Glomerular endothelial cell (primary cell): Measurements from ENCODE around the gene QRICH1. TPM values are rescaled to one million over a fixed set of nuclear protein-coding genes. Genes with fewer than 3 reads are reported as not detected.

Experiments
- DNase-seq: peaks from one replicate; pipeline ENCODE4 v3.0.0-alpha.2; 2011; ENCODE audit warnings: low read depth, low spot score; ENCODE audit errors: extremely low read depth
- total RNA-seq: library from RNA; depleted of rRNA; stranded (reverse); fragments of >200 nt; gene quantifications from 2 replicates; pipeline ENCODE4 v1.2.3, GENCODE V29; 2015

QRICH1 gene
- total RNA-seq, 1 donor from 2014 or later: 73.8 TPM

GRCh38 chr3:49004352-49005302, 89.2 kb downstream of the QRICH1 start:
- DNase-seq: no peak

GRCh38 chr3:49001155-49001554, 92.7 kb downstream of the QRICH1 start:
- no peak for DNase-seq

GRCh38 chr3:48999085-48999858, 94.6 kb downstream of the QRICH1 start:
- no peak for DNase-seq

GRCh38 chr3:48997714-48998637, 95.9 kb downstream of the QRICH1 start:
- DNase-seq: no peak

GRCh38 chr3:48997102-48997635, 96.7 kb downstream of the QRICH1 start:
- no peak for DNase-seq

- DNase-seq: no peak
Observed at GRCh38 chr3:48996640-48997039, 97.2 kb downstream of the QRICH1 start.

- no peak for DNase-seq
Observed at GRCh38 chr3:48993834-48994233, 100.0 kb downstream of the QRICH1 start.

- no peak for DNase-seq
Observed at GRCh38 chr3:48991851-48992545, 101.9 kb downstream of the QRICH1 start.

GRCh38 chr3:48990636-48991469, 103.0 kb downstream of the QRICH1 start:
- no peak for DNase-seq

- DNase-seq: peak; percentile 44
Observed at GRCh38 chr3:48989796-48990635, 103.9 kb downstream of the QRICH1 start, which contains the start of gene P4HTM. Gene P4HTM (plus strand): TSS chr3:48990241. CDS start chr3:48990257, 16 bp downstream.

- DNase-seq: no peak
Observed at GRCh38 chr3:48989126-48989795, 104.6 kb downstream of the QRICH1 start.

GRCh38 chr3:48985831-48986376, 108.0 kb downstream of the QRICH1 start:
- DNase-seq: no peak

- no peak for DNase-seq
Observed at GRCh38 chr3:48984663-48985062, 109.2 kb downstream of the QRICH1 start.

GRCh38 chr3:48983096-48983495, 110.8 kb downstream of the QRICH1 start:
- no peak for DNase-seq

GRCh38 chr3:48982686-48983085, 111.2 kb downstream of the QRICH1 start:
- no peak for DNase-seq

GRCh38 chr3:48982016-48982415, 111.9 kb downstream of the QRICH1 start:
- DNase-seq: no peak

- DNase-seq: no peak
Observed at GRCh38 chr3:48980295-48980694, 113.6 kb downstream of the QRICH1 start.
